HG03159 (cell line): ENCODE results near the gene ARSD.
"Not testable (repeated sequence)": the region's sequence is repeated elsewhere in the genome, so short reads cannot be mapped to it uniquely, and the experiment has no call there.

ENCODE experiments used
- ATAC-seq: cut with Tn5 transposase; IDR thresholded peaks from one replicate; pipeline ENCODE4 v1.9.1; 2021; ENCODE audit warnings: mild to moderate bottlenecking, moderate library complexity; ENCODE audit not compliant: unreplicated experiment

The ARSD gene

GRCh38 chrX:2933125-2933900 is 4.2 kb upstream of the ARSD start:
- no peak for ATAC-seq

GRCh38 chrX:2931612-2932011 is 2.5 kb upstream of the ARSD start:
- ATAC-seq, result no peak

- no peak for ATAC-seq
These were observed 2.0 kb upstream of the ARSD start for GRCh38 chrX:2931155-2931554.

- no peak for ATAC-seq
These were observed 952 bp downstream of the ARSD start for GRCh38 chrX:2928191-2928582.

GRCh38 chrX:2926664-2927275 is 2.4 kb downstream of the ARSD start:
- no peak for ATAC-seq

- not testable (repeated sequence) for ATAC-seq
These were observed 2.9 kb downstream of the ARSD start for GRCh38 chrX:2926255-2926654.

GRCh38 chrX:2924151-2924550 is 5.0 kb downstream of the ARSD start:
- no peak for ATAC-seq

GRCh38 chrX:2921750-2922149 is 7.4 kb downstream of the ARSD start:
- no peak for ATAC-seq

- no peak for ATAC-seq
These were observed 7.9 kb downstream of the ARSD start for GRCh38 chrX:2921193-2921592.

- ATAC-seq, result no peak
These were observed 11.4 kb downstream of the ARSD start for GRCh38 chrX:2917767-2918166.

GRCh38 chrX:2913118-2913517 is 16.0 kb downstream of the ARSD start:
- ATAC-seq, result no peak

- ATAC-seq, result no peak
These were observed 19.0 kb downstream of the ARSD start for GRCh38 chrX:2910109-2910508.

GRCh38 chrX:2908125-2908685 is 20.9 kb downstream of the ARSD start:
- no peak for ATAC-seq

GRCh38 chrX:2907295-2907694 is 21.8 kb downstream of the ARSD start:
- no peak for ATAC-seq

- no peak for ATAC-seq
These were observed 25.8 kb downstream of the ARSD start for GRCh38 chrX:2903366-2903765.

GRCh38 chrX:2902841-2903240 is 26.3 kb downstream of the ARSD start:
- ATAC-seq, result no peak

- no peak for ATAC-seq
These were observed 27.6 kb downstream of the ARSD start for GRCh38 chrX:2901367-2902036.

- no peak for ATAC-seq
These were observed 30.2 kb downstream of the ARSD start for GRCh38 chrX:2898846-2899512.

- not testable (repeated sequence) for ATAC-seq
These were observed 31.2 kb downstream of the ARSD start for GRCh38 chrX:2897690-2898623.

GRCh38 chrX:2897311-2897689 is 31.8 kb downstream of the ARSD start:
- no peak for ATAC-seq
